GM18520 (cell line): ENCODE data around the gene INAVA.
A peak's percentile ranks its signal among the peaks of the same experiment; 100 is the strongest.

Experiments used
- ATAC-seq: cut with Tn5 transposase; IDR thresholded peaks from one replicate; pipeline ENCODE4 v1.9.1; 2021; ENCODE audit not compliant: unreplicated experiment

The INAVA gene

GRCh38 chr1:200877010-200877409, 17.7 kb upstream of the INAVA start:
- ATAC-seq, result no peak

GRCh38 chr1:200877839-200878551, 16.7 kb upstream of the INAVA start:
- ATAC-seq, result peak; percentile 84

- ATAC-seq, result peak; percentile 61
Observed at GRCh38 chr1:200880212-200880611, 14.5 kb upstream of the INAVA start.

GRCh38 chr1:200883118-200883517, 11.6 kb upstream of the INAVA start:
- no peak for ATAC-seq

GRCh38 chr1:200885623-200886402, 8.9 kb upstream of the INAVA start:
- ATAC-seq, result no peak

GRCh38 chr1:200886594-200886993, 8.1 kb upstream of the INAVA start:
- no peak for ATAC-seq

GRCh38 chr1:200887036-200887435, 7.7 kb upstream of the INAVA start:
- no peak for ATAC-seq

GRCh38 chr1:200887772-200888348, 6.8 kb upstream of the INAVA start:
- ATAC-seq, result no peak

- peak; percentile 92 for ATAC-seq
Observed at GRCh38 chr1:200888349-200888838, 6.3 kb upstream of the INAVA start.

GRCh38 chr1:200889571-200889970, 5.1 kb upstream of the INAVA start:
- ATAC-seq, result no peak

GRCh38 chr1:200890027-200890426, 4.7 kb upstream of the INAVA start:
- no peak for ATAC-seq

- ATAC-seq, result no peak
Observed at GRCh38 chr1:200890818-200891773, 3.6 kb upstream of the INAVA start.

GRCh38 chr1:200891774-200892157, 2.9 kb upstream of the INAVA start:
- no peak for ATAC-seq

GRCh38 chr1:200892546-200892945, 2.2 kb upstream of the INAVA start:
- no peak for ATAC-seq

GRCh38 chr1:200892958-200893357, 1.7 kb upstream of the INAVA start:
- no peak for ATAC-seq

- no peak for ATAC-seq
Observed at GRCh38 chr1:200893411-200893901, 1.2 kb upstream of the INAVA start.

- no peak for ATAC-seq
Observed at GRCh38 chr1:200895443-200895789, 716 bp downstream of the INAVA start.

GRCh38 chr1:200895801-200896530, 1.3 kb downstream of the INAVA start:
- ATAC-seq, result no peak

- ATAC-seq, result no peak
Observed at GRCh38 chr1:200896531-200897196, 2.0 kb downstream of the INAVA start.

GRCh38 chr1:200897259-200897658, 2.6 kb downstream of the INAVA start:
- ATAC-seq, result no peak
